ENCODE results near the gene FBXO41.

Gene FBXO41

DNA sequence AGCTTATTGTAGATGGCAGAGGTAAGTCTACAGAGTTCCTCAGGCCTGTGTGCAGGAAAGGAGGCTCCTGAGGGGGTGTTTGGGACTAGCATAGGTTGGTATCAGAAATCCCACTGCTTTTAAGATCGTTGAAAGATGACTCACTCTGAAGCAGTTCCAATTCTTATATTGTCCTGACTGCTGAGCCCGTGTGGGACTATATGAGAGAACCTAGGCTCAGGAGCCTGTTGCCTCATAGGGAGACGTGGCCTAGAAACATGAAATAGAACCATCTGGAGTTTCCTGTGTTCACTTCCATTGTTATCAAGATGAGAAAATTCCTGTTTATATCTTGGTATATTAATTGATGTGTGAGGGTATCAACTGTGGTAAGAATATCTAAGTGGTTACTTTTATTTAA is 44.5 kb downstream of the FBXO41 start:
- TF ChIP-seq ZNF274 (IDR thresholded peaks at IDR 0.05; ENCODE audit: low read depth, low read length) (no peak), SUZ12 (IDR thresholded peaks at IDR 0.05; ENCODE audit: extremely low read depth, insufficient read depth, insufficient read length) (no peak), YY1 (IDR thresholded peaks at IDR 0.05; ENCODE audit: insufficient read depth, insufficient read length) (no peak)
- no peak for DNase-seq (ENCODE audit: low read depth, low spot score)
- no peaks in the 10 kb centered on the region for H3K9me3 ChIP-seq (ENCODE audit: insufficient read depth, low read length)
- H3K9ac ChIP-seq (ENCODE audit: insufficient read length, low read depth), result no peak overlapping the region
- H3K36me3 ChIP-seq (ENCODE audit: insufficient read depth, insufficient read length, low read length), result peaks cover 90% of the 10 kb centered on the region
- no peak overlapping the region for H3K4me3 ChIP-seq (ENCODE audit: insufficient read length, low read depth)
- H3K4me1 ChIP-seq (ENCODE audit: insufficient read depth, insufficient read length), result peaks cover 13% of the 10 kb centered on the region
- H3K27me3 ChIP-seq (ENCODE audit: insufficient read depth, insufficient read length), result no peaks in the 10 kb centered on the region

GRCh38 chr2:73238976-73239375 is 45.3 kb downstream of the FBXO41 start:
- DNase-seq (ENCODE audit: low read depth, low spot score), result no peak
- H3K9me3 ChIP-seq (ENCODE audit: insufficient read depth, low read length), result no peaks in the 10 kb centered on the region
- no peaks in the 10 kb centered on the region for H3K27me3 ChIP-seq (ENCODE audit: insufficient read depth, insufficient read length)
- TF ChIP-seq YY1 (IDR thresholded peaks at IDR 0.05; ENCODE audit: insufficient read depth, insufficient read length), result no peak
- TF ChIP-seq ZNF274 (IDR thresholded peaks at IDR 0.05; ENCODE audit: low read depth, low read length), result no peak
- no peak for TF ChIP-seq SUZ12 (IDR thresholded peaks at IDR 0.05; ENCODE audit: extremely low read depth, insufficient read depth, insufficient read length)
- no peak overlapping the region for H3K9ac ChIP-seq (ENCODE audit: insufficient read length, low read depth)
- H3K4me1 ChIP-seq (ENCODE audit: insufficient read depth, insufficient read length), result peaks cover 9% of the 10 kb centered on the region
- H3K36me3 ChIP-seq (ENCODE audit: insufficient read depth, insufficient read length, low read length), result peaks cover 83% of the 10 kb centered on the region
- no peak overlapping the region for H3K4me3 ChIP-seq (ENCODE audit: insufficient read length, low read depth)

DNA sequence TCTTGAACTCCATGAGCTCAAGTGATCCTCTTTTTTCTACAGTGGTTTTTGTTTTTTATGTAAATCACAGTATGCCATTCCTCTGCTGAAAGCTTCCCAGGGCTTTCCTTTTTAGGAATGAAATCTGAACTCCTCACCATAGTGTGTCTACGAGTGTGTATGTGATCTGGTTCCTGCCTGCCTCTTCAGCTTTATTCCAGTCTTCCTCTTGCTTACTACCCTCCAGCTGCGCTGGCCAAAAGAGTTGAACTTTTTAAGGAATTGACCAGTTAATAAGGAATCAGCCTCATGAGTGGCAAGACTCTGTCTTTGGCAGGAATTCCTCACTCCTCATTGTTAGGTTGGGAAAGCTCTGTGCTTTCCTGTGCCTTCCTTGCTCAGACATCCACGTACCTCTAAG is 46.1 kb downstream of the FBXO41 start:
- no peaks in the 10 kb centered on the region for H3K9me3 ChIP-seq (ENCODE audit: insufficient read depth, low read length)
- no peak overlapping the region for H3K9ac ChIP-seq (ENCODE audit: insufficient read length, low read depth)
- peaks cover 9% of the 10 kb centered on the region for H3K4me1 ChIP-seq (ENCODE audit: insufficient read depth, insufficient read length)
- no peak overlapping the region for H3K4me3 ChIP-seq (ENCODE audit: insufficient read length, low read depth)
- H3K36me3 ChIP-seq (ENCODE audit: insufficient read depth, insufficient read length, low read length), result peaks cover 75% of the 10 kb centered on the region
- DNase-seq (ENCODE audit: low read depth, low spot score), result no peak
- H3K27me3 ChIP-seq (ENCODE audit: insufficient read depth, insufficient read length), result no peaks in the 10 kb centered on the region
- TF ChIP-seq ZNF274 (IDR thresholded peaks at IDR 0.05; ENCODE audit: low read depth, low read length), result no peak
- no peak for TF ChIP-seq SUZ12 (IDR thresholded peaks at IDR 0.05; ENCODE audit: extremely low read depth, insufficient read depth, insufficient read length)
- no peak for TF ChIP-seq YY1 (IDR thresholded peaks at IDR 0.05; ENCODE audit: insufficient read depth, insufficient read length)

GRCh38 chr2:73237168-73237567 is 47.1 kb downstream of the FBXO41 start:
- Histone ChIP-seq H3K27me3 (ENCODE audit: insufficient read depth, insufficient read length) (no peaks in the 10 kb centered on the region), H3K9me3 (ENCODE audit: insufficient read depth, low read length) (no peaks in the 10 kb centered on the region), H3K4me3 (ENCODE audit: insufficient read length, low read depth) (no peak overlapping the region), H3K9ac (ENCODE audit: insufficient read length, low read depth) (no peak overlapping the region), H3K36me3 (ENCODE audit: insufficient read depth, insufficient read length, low read length) (peaks cover 67% of the 10 kb centered on the region), H3K4me1 (ENCODE audit: insufficient read depth, insufficient read length) (peaks cover 8% of the 10 kb centered on the region)
- TF ChIP-seq SUZ12 (IDR thresholded peaks at IDR 0.05; ENCODE audit: extremely low read depth, insufficient read depth, insufficient read length) (no peak), ZNF274 (IDR thresholded peaks at IDR 0.05; ENCODE audit: low read depth, low read length) (no peak), YY1 (IDR thresholded peaks at IDR 0.05; ENCODE audit: insufficient read depth, insufficient read length) (no peak)
- DNase-seq (ENCODE audit: low read depth, low spot score), result no peak

GRCh38 chr2:73235315-73236028 is 48.8 kb downstream of the FBXO41 start:
- peaks cover 8% of the 10 kb centered on the region for H3K4me1 ChIP-seq (ENCODE audit: insufficient read depth, insufficient read length)
- TF ChIP-seq SUZ12 (IDR thresholded peaks at IDR 0.05; ENCODE audit: extremely low read depth, insufficient read depth, insufficient read length), result no peak
- DNase-seq (ENCODE audit: low read depth, low spot score), result no peak
- H3K9ac ChIP-seq (ENCODE audit: insufficient read length, low read depth), result peak overlapping the region; percentile 100
- H3K4me3 ChIP-seq (ENCODE audit: insufficient read length, low read depth), result peak overlapping the region; percentile 94
- H3K36me3 ChIP-seq (ENCODE audit: insufficient read depth, insufficient read length, low read length), result peaks cover 55% of the 10 kb centered on the region
- H3K9me3 ChIP-seq (ENCODE audit: insufficient read depth, low read length), result no peaks in the 10 kb centered on the region
- no peaks in the 10 kb centered on the region for H3K27me3 ChIP-seq (ENCODE audit: insufficient read depth, insufficient read length)

DNA sequence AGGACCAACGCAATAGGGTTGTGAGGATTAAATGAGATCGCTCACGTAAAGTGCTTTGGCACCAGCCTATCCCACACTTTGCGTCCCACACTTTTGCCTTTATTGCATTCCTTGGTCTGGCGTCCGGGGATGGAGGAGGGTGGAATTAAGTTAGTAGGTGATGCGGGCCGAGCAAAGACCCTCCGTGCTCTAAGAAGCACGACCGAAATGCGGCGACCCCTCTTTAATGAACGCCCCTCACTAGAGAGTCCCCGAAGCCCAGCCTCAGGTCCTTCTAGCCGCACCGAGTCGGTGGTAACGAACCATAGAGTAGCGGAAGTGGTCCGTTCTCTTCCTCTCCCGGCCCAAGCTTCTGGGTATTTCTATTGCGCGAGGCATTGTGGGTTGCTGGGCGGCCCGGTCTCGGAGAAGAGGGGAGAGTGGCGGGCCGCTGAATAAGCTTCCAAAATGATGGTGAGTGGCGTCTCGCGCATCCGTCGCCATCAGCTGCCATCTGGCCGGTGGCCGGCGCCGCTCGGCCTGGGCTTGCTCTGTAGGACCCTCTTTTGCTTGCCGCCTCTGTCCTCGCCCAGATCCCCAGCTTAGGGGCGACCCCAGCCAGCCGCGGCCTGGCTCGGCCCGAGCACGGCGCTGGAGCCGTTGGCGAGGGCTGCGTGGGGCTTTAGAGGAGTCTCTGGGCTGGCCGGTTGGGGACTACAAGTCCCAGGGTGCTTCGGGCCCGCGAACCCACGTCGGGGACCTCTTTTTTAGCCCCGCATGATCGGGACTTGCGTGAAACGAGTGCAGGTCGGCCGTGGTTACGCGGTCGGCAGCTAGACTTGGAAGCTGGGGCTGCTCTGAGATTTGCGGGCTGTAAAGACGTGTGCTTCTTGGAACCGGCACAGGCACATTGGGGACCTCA is 50.1 kb downstream of the FBXO41 start, which contains the start of gene CCT7:
CCT7 (plus strand) TSS at position 377 of the 901 bp plus-strand sequence; CDS start at position 448, 71 bp downstream.
- Histone ChIP-seq H3K9ac (ENCODE audit: insufficient read length, low read depth) (peak within 1 kb of the TSS; percentile 100), H3K9me3 (ENCODE audit: insufficient read depth, low read length) (no peaks in the 10 kb centered on the region), H3K27me3 (ENCODE audit: insufficient read depth, insufficient read length) (no peaks in the 10 kb centered on the region), H3K4me3 (ENCODE audit: insufficient read length, low read depth) (peak within 1 kb of the TSS; percentile 94), H3K4me1 (ENCODE audit: insufficient read depth, insufficient read length) (peaks cover 8% of the 10 kb centered on the region), H3K36me3 (ENCODE audit: insufficient read depth, insufficient read length, low read length) (peaks cover 42% of the 10 kb centered on the region)
- peak; percentile 82 for DNase-seq (ENCODE audit: low read depth, low spot score)
- TF ChIP-seq SUZ12 (IDR thresholded peaks at IDR 0.05; ENCODE audit: extremely low read depth, insufficient read depth, insufficient read length) (no peak), ZNF274 (IDR thresholded peaks at IDR 0.05; ENCODE audit: low read depth, low read length) (no peak), YY1 (IDR thresholded peaks at IDR 0.05; ENCODE audit: insufficient read depth, insufficient read length) (no peak)

Measured in NT2/D1 (cell line).